GM12872 (cell line): ENCODE measurements around the gene IRAK2.

Experiments
- CTCF ChIP-seq: IDR thresholded peaks from 3 replicates; pipeline ENCODE4 v1.5.1; 2011; ENCODE audit warnings: low read depth, mild to moderate bottlenecking, low read length, moderate library complexity; ENCODE audit not compliant: insufficient read depth

IRAK2 gene

GRCh38 chr3:10274601-10275000 lies 109.9 kb downstream of the IRAK2 start:
- TF ChIP-seq CTCF, result no peak

- no peak for TF ChIP-seq CTCF
Measured at GRCh38 chr3:10277115-10277625, 112.5 kb downstream of the IRAK2 start.

GRCh38 chr3:10278501-10278900 lies 113.8 kb downstream of the IRAK2 start:
- TF ChIP-seq CTCF, result no peak

- no peak for TF ChIP-seq CTCF
Measured at GRCh38 chr3:10279384-10280176, 114.9 kb downstream of the IRAK2 start.

GRCh38 chr3:10280177-10280529 lies 115.4 kb downstream of the IRAK2 start:
- no peak for TF ChIP-seq CTCF

- TF ChIP-seq CTCF, result no peak
Measured at GRCh38 chr3:10280571-10280970, 115.9 kb downstream of the IRAK2 start.

- no peak for TF ChIP-seq CTCF
Measured at GRCh38 chr3:10281951-10282350, 117.2 kb downstream of the IRAK2 start.
